ENCODE data around the gene SMC6.

GRCh38 chr2:17621781-17622180 is 131.8 kb downstream of the SMC6 start:
- TF ChIP-seq CTCF (IDR thresholded peaks at IDR 0.05) (no peak), RCOR1 (IDR thresholded peaks at IDR 0.05; ENCODE audit: low read length) (no peak), EP300 (IDR thresholded peaks at IDR 0.05; ENCODE audit: borderline replicate concordance in 1 of 2, low read depth in 1 of 2, low read length in 1 of 2) (no peak)
